ENCODE results near the gene MTA1.

GRCh38 chr14:105498430-105499255 is 79.0 kb downstream of the MTA1 start:
- TF ChIP-seq CTCF (IDR thresholded peaks at IDR 0.05; ENCODE audit: low read depth, low read length, poor library complexity, severe bottlenecking) (no peak), EZH2phosphoT487 (IDR thresholded peaks at IDR 0.05; ENCODE audit: borderline replicate concordance, low read length) (no peak)
